COLO829 (cell line): ENCODE measurements around the gene ECHDC3.
A peak's percentile ranks its signal among the peaks of the same experiment; 100 is the strongest.
"Not testable (repeated sequence)": the region's sequence is repeated elsewhere in the genome, so short reads cannot be mapped to it uniquely, and the experiment has no call there.

Source experiments
- DNase-seq: peaks from one replicate; pipeline ENCODE4 v3.0.0; 2012; ENCODE audit warnings: low spot score

ECHDC3 gene, protein sequence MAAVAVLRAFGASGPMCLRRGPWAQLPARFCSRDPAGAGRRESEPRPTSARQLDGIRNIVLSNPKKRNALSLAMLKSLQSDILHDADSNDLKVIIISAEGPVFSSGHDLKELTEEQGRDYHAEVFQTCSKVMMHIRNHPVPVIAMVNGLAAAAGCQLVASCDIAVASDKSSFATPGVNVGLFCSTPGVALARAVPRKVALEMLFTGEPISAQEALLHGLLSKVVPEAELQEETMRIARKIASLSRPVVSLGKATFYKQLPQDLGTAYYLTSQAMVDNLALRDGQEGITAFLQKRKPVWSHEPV

DNA sequence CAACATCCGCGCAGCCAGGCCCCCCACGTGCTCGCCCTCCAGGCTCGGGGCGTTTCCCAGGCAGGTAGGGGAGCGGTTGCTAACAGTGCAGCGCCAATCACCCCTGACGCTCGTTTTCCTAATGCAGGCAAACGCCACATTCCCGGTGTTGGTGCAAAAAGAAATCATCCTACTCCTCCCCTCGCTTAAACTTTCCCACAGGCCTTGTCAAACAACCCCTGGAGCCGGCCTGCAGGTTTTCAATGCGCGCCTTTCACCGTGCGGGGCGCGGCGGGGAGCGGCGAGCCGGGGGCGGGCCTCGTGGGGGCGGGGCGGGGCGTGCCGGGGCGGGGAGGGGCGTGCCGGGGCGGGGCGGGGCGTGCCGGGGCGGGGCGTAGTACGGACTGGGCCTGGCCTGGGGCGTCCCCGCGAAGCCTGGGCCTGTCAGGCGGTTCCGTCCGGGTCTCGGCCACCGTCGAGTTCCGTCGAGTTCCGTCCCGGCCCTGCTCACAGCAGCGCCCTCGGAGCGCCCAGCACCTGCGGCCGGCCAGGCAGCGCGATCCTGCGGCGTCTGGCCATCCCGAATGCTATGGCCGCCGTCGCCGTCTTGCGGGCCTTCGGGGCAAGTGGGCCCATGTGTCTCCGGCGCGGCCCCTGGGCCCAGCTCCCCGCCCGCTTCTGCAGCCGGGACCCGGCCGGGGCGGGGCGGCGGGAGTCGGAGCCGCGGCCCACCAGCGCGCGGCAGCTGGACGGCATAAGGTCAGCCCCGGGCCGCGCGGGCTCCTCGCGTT lies at the start of gene ECHDC3:
Gene ECHDC3, plus strand, starts transcription at position 374 of the 770 bp plus-strand sequence. Its CDS starts 195 bp downstream, at position 569.
- DNase-seq: peak; percentile 42

DNA sequence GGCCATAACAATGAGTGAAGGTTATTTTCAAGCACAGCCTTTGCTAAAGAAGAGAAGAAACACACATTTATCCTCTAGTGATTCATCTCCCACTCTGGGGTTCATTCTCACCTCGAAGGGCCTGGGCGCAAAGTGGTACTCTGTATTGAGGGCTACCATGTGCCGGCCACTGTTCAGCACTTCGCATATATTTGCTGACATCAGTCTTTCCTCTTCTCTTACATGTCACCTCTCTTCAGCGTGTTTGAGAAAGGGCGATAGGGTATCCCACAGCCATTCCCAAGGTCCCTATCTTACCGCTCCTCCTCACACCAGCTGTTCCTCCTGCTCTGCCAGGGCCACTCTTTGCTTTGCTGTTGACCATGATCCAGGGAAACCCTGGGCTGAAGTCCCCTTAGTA lies 48.8 kb upstream of the ECHDC3 start:
- no peak for DNase-seq

DNA sequence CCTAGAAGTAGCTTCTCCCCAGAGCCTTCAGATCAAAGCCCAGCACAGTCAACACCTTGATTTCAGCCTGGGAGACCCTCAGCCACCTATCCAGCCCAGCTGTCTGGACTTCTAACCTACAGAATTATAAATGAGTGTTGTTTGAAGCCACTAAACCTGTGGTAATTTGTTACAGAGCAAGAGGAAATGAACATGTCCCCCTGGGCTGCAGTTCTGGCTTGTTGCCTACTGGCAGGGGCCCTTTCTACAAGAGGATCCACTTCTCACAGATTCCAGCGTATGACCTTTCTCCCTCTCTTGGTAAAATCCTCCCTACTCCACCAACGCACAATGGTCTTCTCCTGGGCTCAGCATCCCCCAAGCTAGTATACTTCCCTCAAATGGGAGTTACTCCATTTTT lies 46.4 kb upstream of the ECHDC3 start:
- DNase-seq: no peak

DNA sequence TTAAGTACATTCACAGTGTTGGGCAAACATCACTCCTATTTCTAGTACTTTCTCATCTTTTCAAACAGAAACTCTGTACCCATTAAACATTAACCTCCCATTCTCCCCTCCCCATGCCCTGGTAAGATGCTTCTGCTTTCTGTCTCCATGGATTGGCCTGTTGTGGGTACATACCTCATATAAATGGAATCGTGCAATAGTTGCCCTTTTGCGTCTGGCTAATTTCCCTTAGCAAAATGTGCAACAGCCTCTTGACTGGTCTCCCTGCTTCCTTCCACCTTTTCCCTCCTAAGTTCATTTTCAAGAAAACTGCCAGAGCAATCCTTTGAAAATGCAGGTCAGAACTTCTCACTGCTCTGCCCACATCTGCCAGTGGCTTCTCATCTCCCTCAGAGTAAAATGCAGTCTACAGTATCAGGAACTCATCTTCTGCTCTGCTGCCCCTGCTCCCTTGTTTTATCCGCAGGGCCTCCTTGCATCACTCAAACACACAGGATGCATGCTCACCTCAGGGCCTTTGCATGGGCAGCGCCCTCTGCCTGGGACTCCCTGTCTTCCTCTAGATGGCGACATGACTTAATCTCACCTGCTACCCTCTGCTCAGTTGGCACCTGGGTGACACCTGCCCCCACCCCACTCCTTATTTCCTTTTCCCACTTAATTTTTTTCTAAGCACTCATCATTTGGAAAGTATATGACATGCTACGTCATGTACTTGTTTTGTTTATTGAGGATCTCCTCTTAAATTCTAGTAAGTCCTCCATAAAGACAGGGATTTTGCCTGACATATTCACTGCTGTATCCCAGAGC lies 44.3 kb upstream of the ECHDC3 start:
- DNase-seq: no peak

DNA sequence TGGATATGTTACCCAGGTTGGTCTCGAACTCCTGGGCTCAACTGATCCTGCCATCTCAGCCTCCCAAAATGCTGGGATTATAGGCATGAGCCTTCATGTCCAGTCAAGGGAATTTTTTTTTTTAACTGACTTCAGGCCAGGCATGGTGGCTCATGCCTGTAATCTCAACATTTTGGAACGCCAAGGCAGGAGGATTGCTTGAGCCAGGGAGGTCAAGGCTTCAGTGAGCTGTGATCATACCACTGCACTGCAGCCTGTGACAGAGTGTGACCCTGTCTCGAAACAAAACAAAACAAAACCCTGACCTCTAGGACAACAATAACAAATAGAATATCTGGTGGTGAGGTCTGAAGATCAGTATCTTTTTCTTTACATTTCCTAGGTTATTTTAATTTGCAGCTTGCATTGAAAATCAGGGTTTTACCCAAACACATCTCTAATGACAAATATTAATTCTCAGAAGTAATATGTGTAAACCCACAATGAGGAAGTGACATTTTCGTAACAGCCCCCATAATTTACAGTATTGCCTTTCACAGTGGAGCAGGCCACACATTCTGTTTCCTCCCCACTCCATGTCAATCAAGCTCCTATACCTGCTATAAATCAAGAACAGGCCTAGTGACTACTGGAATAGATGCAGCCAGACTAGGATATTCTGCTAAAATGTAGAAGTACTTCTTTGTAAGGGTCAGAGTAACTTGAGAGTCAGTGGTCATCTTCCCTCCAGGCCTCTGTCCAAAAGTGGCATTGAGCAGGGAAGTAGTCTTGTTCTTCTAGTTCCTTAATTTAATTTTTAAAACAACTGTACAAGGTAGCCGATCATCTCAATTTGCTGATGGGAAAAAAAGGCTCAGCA lies 43.3 kb upstream of the ECHDC3 start:
- no peak for DNase-seq

DNA sequence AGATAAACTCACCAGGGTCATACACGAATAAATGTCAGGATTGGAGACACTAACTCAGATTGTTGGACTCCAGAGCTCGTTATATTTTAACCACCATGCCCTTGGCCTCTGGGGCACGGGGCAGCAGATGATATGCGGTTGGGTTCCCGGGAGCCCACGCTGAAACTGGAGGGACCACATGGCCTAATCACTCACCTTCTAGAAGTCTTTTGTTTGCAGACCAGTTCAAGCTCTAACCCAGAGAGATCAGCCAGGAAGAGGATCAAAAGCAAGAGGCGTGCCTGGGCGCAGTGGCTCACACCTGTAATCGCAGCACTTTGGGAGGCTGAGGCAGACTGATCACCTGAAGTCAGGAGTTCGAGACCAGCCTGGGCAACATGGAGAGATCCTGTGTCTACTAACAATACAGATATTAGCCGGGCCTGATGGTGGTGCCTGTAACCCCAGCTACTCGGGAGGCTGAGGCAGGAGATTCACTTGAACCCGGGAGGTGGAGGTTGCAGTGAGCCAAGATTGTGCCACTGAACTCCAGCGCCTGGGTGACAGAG lies 42.6 kb upstream of the ECHDC3 start:
- DNase-seq: no peak

DNA sequence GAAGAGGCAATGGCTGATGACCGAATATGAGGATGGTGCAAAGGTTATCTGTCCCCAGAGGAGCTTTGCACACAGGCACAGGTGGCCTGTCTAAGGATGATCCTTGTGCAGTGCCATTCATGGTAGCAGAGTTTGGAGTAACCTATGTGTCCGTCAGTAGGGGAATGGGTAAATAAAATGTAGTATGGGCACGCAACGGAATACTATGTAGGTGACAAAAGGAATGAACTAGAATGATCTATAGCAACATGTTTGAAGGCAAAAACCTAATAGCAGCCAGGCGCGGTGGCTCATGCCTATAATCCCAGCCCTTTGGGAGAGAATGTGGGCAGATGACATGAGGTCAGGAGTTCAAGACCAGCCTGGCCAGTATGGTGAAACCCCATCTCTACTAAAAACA lies 41.6 kb upstream of the ECHDC3 start:
- no peak for DNase-seq

DNA sequence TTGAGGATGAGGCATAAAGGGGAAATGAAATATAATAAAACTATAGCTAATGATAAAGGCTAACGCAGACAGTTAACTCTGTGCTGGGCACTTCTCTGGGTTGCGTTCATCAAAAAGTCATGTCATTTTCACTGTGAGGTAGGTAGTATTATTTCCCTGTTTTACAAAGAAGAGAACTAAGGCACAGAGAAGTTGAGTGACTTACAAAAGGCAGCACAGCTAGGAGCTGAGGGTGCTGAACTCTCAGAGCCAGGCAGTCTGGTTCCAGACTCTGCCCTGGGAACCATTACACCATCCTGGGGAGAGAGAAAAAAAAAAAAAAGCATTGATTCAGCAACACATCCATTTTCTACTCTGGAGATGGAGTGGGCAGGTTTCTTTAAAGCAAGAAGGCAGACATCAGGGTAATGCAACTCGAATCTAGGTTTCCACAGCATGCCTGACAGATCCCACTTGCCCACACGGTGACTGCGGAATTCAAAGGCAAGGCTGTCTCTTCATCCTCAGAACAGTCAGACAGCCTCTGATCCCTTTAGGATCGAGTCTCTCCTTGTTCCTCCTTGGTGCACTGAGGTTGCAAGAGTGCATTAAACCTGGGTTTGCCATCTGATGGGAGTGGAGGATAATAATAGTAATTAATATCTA lies 40.6 kb upstream of the ECHDC3 start:
- no peak for DNase-seq

DNA sequence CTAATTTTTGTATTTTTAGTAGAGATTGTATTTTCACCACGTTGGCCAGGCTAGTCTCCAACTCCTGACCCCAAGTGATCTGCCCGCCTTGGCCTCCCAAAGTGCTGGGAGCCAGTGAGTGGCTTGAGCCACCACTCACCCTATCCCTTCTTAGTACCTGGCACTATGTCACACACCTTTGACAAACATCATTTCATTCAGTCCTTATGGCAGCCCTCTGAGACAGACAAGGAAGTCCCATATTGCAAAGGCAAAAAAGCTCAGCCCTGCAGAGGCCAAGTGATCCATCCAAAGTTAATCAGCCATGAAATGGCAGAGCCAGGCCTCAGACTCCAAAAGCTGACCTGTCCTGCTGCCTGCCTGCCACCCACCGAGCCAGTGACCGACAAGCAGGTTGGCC lies 39.9 kb upstream of the ECHDC3 start:
- no peak for DNase-seq

DNA sequence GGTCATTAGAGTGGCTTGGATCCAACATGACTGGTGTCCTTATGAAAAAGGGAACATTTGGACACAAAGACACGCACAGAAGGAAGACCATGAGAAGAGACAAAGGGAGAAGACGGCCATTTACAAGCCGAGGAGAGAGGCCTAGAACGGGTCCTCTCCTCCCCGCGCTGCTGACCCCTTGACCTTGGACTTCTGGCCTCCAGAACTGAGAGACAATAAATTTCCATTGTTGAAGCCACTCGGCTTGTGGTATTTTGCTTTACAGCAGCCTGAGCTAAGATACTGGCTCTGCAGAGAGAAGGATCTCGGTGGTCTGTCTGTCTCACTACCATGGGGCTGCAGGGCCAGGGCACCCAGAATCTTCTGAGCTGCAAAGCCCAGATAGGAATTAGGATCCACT lies 38.1 kb upstream of the ECHDC3 start:
- DNase-seq: no peak

DNA sequence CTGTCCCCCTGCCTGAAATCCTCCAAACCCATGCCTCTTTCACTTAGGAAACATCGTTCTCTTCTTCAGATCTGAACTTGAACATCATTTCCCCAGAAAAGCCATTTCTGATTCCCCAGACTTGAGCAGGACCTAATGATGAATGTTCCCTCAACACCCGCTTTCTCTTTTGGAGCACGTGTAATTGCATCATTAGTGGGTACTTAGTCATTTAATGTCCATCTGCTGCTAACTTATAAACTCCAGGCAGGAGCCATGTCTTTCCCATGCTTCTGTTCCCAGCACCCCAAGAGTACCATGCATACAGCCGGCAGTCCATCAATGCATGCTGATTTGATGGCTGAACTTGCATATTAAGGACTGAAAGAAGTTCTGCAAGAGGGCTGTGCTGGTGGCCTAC lies 36.5 kb upstream of the ECHDC3 start:
- no peak for DNase-seq

DNA sequence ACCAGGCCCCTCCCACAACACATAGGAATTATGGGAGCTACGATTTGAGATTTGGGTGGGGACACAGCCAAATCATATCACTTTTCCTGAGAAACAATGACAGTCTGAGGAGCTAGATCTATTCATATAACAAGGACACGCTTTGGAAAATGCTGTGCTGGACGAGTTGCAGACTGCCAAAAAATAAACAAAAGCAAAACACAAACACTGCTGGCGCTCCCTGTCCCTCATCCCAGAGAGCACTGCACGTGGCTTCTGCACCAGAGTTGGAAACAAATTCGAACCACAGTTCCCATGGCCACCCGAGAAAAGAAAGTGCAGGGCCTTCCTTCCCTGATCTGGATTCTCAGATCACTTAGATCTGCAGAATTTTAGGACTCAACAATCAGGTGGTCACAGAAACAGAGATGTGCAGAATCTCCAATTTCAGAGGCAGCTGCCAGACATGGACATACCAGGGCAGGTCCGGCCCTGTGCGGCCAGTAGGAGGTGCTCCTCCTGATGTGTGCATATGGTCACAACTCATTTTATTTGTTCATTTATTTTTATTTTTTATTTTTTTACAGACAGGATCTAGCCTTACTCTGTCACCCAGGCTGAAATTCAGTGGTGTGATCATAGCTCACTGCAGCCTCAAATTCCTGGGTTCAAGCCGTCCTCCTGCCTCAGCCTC lies 35.2 kb upstream of the ECHDC3 start:
- no peak for DNase-seq

DNA sequence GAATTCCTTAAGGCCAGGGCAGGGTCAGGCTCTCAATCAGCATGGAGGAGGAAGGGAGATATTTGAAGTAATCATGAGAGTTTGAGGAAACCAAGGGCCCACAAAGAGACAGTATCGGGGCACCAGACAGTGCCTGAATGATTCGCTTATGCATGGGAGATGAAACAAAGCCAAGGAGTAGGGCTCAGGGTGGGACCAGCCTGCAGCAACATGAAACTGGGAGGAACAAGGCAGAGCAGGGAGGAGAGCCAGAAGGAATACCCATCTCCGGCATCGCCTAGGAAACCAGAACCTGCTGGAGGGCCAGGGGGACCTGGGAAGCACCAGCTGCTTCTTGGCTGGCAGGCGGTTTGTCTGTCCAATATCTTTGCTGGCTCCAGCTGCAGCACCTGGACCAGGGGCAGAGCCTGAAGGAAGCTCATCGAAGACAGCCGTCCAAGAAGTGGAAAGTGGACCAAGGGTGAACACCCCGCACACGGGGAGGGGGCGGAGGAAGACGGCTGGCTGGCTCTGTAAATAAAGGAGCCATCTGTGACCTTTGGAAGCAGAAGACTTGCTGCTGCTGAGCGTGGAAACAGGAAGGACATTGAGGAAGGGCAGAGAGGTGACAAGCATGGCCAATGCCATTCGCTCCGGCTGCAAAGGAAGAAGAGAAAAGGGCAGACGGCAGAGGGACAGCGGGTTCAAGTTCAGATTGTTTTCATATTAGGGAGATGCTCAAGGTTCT lies 34.4 kb upstream of the ECHDC3 start:
- DNase-seq: no peak

DNA sequence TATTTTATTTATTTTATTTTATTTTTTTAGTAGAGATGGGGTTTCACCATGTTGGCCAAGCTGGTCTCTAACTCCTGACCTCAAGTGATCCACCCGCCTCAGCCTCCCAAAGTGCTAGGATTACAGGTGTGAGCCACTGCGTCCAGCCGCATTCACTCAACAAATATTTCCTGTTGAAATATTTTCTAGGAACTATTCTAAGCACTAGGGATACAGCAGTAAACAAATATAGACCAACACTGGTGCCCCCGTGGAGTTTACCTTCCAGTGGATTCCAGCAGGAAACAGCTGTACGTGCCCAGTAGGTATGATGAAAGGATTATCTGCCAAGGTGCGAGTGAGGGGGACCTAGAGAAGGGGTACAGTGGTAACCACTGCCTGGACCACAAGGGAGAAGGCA lies 33.4 kb upstream of the ECHDC3 start:
- not testable (repeated sequence) for DNase-seq

DNA sequence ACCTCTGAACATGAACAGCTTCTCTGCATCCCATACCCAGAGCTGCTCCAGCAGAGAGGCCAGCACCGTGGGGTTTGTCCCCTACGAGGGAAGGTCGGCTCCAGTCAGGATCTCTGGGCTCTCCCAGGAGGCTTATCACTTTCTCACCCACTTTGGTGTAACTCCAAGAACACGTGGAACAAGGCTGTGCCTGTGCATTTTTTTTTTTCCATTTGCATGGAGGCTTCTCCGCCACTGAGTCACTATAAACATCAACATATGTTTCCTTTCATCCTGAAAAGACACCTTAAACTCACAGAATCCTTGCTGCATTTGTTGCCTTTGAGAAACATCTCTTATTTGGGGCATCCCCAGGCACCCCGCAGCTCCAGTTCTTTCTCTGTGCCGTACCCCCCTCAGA lies 29.4 kb upstream of the ECHDC3 start:
- peak; percentile 6 for DNase-seq

DNA sequence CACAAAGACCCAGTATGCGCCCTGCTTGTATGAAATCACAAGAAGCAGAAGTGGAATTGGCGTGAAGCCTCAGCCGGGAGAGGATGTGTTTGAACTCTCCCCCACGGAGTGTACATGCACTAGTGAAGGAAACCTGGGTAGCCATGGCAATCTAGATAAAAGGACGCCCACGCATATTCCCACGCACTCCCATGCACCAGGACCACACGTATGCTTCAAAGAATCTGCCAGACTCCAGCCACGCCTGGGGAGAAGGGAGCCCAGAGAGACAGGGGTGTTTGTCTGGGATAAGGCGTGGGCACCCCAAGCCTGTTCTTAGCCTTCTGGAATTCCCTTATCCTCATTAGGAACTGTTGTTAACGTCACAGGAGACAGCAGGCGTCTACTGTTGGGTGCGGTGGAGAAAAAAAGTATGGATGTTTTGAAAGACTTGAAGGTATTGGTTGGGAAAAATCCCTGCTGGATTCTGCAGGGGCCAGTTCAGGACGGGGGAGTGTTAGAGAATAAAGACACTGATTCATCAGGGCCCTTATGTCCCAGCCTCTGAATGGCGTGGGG lies 28.9 kb upstream of the ECHDC3 start:
- DNase-seq: peak; percentile 61

DNA sequence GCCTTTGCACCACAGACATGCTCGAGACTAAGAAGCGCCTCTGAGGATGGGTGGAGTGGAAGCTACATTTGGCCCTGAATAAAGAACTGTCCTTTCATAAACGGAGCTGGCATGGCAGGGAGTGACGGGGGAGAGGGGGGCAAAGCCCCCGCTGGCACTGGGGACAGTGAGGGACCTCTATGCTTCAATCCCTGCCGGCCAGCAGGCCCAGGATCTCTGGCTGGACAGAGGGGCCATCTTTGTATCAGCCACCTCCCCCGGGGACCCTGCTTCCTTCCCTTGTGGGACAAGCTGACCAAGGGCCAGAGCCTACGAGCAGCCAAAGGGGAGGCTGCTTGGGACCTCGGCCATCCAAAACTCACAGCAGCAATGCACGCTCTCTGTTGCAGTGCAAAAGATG lies 28.2 kb upstream of the ECHDC3 start:
- DNase-seq: peak; percentile 3

DNA sequence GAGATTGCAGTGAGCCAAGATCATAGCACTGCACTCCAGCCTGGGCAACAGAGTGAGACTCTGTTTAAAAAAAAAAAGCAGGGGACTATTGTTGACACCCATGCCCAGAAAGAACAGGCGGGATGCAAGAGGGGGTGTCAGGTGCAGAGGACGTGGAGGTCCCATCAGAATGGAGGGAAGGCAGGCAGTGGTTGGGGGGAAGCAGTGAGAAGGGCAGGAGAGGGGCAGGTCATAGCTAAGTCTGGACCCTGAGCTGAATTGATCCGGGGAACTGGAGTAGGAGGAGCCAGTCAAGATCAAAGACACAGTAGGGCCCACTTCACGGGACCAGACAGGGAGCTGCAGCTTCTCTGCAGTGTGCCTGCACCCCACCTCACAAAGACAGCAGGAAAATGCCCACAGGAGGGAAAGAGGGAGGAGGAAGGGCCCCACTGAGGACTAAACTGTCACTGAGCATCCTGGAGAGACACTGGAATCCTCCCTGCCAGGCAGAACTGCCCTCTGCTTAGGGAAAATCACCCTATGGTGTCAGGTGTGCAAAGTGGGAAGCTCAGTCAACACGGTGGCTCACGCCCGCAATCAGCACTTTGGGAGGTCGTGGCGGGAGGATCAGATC lies 27.3 kb upstream of the ECHDC3 start:
- DNase-seq: no peak
